A549 (cell line): ENCODE measurements around the gene CFL1.

ENCODE experiments used
- POLR2A ChIP-seq: IDR thresholded peaks from 2 replicates; pipeline ENCODE4 v1.6.1; 2012; ENCODE audit warnings: mild to moderate bottlenecking, low read length
- TF ChIP-seq, protein P1 (sequence below): fragments of >200 bp; sonication (Bioruptor Twin); formaldehyde crosslinking; IDR thresholded peaks from 3 replicates; pipeline ENCODE4 v1.5.1; 2016

DNA sequence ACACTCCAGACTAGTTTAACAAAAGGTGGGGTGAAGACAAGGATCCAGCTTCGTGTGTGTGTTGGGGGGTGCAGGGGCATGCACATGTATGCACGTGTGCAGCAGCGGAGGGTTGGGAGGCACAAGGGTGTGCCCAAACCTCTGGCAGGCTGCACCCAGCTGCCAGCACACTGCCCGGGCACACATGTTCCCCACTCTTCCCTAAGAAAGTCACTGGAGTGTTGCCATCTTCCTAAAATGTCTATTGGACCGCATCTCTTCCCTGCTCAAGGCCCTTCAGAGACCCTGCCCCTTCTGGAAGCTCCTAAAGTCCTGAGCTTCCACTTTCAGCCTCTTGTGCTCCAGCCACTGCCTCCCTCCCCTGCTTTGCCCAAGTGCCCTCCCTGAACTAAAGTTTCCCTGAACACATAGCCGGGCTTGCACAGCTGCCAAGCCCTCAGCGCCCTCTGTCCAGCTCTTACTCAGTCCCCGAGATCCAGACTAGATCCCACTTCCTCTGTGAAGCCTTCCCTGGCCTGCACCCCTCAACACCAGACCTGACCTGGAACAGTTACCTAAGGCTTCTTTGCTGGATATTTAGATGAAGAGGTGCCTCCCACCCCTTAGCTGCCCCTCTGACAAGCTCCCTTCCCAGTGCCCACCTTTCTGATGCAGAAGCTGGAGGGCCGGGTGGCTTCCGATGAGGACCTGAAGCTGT is 6.0 kb downstream of the CFL1 start:
- TF ChIP-seq, protein P1, sequence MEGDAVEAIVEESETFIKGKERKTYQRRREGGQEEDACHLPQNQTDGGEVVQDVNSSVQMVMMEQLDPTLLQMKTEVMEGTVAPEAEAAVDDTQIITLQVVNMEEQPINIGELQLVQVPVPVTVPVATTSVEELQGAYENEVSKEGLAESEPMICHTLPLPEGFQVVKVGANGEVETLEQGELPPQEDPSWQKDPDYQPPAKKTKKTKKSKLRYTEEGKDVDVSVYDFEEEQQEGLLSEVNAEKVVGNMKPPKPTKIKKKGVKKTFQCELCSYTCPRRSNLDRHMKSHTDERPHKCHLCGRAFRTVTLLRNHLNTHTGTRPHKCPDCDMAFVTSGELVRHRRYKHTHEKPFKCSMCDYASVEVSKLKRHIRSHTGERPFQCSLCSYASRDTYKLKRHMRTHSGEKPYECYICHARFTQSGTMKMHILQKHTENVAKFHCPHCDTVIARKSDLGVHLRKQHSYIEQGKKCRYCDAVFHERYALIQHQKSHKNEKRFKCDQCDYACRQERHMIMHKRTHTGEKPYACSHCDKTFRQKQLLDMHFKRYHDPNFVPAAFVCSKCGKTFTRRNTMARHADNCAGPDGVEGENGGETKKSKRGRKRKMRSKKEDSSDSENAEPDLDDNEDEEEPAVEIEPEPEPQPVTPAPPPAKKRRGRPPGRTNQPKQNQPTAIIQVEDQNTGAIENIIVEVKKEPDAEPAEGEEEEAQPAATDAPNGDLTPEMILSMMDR, result no peak
- TF ChIP-seq POLR2A, result no peak
